Measurements from ENCODE around the gene LPP. TPM values are rescaled to one million over a fixed set of nuclear protein-coding genes. Genes with fewer than 3 reads are reported as not detected.
"Not testable (repeated sequence)": the region's sequence is repeated elsewhere in the genome, so short reads cannot be mapped to it uniquely, and the experiment has no call there.

Gene LPP
- total RNA-seq, 1 donor from 2014 or later = 11.7 TPM

DNA sequence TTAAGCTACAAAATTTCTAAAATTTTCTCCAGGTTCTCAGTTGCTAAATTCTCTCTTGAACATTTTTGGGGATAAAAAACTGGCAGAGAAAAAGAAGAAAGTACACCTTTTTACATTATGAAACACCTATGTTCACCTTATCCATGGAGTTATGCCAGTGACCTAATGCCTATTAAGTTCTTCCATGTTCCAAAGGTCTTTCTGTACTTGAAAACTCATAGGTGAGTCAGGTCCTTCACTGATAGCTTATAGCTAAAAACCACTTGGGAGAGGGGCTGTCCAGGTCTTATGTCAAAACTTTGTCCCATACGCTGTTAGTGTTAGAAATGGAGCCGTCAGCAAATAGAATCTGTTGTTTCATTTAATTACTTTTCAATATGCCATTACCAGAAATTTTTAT, 530.3 kb downstream of the LPP start:
- no peak for DNase-seq

DNA sequence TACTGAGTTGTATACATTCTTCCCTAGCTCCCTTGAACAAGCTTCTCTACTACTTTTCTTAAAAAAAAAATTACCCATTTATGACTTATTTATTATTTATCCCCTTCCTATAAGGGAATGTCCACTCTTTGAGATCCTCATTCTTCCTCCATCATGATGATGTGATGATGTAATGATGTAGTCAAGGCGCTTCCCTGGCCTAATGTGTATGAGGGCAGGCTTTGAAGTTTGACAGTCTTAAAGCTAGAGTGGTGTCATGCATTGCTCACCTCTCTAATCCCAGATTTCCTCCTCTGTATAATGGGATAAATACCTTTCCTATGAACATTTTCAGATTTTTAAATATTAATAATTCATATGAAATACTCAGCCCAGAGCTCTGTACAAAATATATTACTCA, 531.8 kb downstream of the LPP start:
- DNase-seq = no peak

DNA sequence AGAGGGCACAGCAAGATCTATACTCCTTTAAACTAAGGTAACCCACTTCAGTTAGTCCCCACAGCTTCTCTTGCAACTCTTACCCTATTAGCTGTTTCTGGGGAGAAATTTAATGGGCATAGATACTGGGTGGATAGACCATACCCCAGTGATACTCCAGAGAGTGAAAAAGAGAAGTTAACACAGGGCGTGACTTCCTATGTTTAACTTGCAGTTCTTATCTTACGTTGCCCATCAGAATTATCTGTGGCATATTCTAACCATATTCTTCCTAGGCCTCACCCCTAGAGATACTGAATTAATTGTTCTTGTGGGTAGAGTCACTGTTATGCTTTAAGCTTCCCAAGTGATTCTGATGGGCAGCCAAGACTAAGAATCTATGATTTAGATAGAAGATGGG, 532.4 kb downstream of the LPP start:
- no peak for DNase-seq

DNA sequence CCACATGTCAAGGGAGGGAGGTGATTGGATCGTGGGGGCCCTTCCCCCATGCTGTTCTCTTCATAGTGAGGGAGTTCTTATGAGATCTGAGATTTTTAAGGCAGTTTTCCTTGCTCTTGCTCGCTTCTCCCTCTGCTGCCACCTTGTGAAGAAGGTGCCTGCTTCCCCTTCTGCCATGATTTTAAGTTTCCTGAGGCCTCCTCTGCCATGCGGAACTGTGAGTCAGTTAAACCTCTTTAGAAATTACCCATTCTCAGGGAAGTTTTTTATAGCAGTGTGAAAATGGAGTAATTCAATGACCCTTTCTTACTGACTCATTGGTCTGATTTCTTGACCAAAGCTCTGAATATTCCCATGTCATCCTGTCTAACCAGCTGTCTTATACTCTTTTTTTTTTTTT, 533.4 kb downstream of the LPP start:
- no peak for DNase-seq

DNA sequence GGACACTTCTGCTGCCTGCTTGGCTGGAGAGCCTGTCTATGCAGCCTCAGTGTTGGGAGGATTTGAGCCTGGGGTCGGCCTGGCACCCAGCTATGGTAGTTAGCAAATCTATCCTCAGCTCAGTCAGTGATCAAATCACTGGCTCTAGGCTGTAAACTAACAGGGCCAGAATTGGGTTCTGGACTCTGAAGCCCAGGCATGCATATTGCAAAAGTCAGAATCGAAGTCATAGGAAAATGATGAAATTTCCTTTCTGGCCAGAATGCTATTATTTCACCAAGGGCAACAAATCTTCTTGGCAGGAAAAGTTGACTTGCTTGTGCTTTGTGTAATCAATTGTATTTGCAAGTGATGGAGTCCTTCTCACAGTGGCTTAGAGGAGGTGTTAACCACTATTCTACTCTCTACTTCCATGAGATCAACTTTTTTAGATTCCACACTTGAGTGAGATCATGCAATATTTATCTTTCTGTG, 535.2 kb downstream of the LPP start:
- no peak for DNase-seq

DNA sequence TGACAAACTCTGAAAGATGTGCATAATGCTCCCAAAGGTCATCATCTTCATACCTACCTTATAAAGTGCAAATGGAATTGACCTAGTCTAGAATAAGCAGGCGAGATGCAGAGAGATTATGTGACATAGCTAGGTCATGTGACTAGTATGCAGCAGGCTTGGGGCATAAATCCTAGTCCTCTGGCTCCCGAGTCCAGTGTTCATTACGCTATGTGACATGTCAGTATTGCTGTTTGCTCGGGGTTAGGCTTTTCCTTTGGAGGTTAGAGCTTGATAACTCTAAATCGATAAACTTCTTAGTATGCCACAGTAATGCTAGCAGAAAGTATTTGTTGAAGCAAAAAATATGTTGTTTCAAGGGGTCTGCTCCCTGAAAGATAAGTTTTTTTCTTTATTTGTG, 536.1 kb downstream of the LPP start:
- DNase-seq = no peak

DNA sequence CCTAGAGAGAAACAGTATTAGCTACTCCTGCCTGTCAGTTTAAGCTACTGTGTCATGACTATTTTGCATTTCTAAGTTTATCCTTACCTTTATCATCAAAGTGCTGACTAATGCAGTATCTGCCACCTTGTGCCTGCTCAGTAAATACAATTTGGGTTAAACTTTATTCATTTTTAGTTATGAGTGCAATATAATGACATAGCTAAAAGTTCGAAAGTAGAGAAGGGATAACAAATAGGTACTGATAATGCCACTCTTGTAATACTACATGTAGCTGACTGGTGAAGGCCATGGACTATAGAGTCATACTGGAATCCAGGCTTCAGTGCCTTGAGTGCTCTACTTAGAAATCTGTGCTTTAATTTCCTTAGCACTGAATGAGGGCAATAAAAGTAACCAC, 537.0 kb downstream of the LPP start:
- DNase-seq = no peak

DNA sequence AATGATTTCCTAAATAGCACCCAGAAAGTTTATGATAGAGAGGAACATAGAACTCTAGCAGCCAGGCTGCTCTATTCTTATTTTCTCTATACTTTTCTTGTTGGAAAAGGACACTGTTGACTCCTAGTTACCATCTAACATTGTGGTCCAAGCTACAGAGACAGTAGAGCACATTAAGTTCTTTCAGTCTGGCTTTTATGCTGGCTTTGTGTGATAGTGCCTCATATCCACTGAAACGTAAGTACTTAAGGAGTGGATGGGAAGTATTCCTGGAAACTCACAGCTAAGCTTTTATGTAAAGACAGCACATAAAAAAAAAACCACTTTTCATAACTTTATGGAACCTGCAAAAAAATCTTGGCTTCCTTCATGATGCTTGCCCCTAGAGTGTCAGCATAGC, 537.7 kb downstream of the LPP start:
- no peak for DNase-seq

DNA sequence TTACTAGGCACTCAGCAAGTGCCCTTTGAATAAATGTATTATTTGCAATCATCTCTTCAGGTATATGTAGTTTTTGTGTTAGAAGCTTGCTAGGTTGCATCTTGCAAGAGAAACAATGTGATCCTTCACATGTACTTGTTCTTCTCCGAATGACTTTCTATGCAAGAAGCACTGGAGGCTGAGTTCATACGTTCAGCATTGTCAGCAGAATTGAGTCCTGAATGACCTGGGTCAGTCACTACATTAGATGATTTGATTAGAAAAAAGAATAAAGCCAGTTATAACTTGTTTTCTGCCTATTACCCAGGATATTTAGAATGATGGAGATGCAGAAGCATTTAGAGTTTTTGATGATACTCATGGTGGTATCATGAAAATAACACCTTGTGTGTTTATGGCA, 538.7 kb downstream of the LPP start:
- DNase-seq = no peak

DNA sequence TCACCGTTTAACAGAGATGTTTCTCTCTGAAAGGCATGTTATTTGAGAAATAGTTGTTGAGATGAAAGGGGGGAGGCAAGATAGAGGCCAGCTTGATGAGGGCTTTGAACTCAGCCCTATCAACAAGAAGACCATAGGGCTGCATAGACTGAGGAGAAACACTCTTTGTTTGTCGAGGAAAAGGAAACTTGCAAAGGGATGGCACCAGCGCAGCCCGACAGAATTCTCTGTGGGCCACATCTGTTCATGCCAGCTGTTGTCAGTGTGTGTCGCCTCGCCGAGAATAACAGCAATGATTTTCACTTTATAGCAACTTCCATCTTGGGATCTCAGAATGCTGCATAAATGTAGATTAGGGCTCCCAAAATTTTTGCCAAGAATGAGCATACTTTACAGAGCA, 539.5 kb downstream of the LPP start:
- DNase-seq = no peak

DNA sequence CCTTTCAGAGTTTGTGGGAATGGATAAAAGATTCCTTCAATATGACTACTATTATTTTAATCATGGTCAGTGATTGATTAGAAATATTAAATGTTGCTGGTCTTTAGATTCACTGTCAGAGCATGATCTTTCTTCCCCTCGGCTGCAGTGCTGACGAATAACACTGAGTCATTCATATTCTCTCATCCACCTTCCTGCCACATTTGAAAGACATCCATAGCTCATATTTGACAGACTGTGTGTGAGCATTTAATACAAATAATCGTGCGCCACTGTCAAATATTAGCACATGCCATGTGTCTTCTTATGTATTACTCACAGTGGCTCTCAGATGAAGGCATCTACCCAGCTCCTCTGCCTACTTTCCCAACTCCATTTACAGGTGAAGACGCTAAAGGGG, 541.3 kb downstream of the LPP start:
- DNase-seq = no peak

DNA sequence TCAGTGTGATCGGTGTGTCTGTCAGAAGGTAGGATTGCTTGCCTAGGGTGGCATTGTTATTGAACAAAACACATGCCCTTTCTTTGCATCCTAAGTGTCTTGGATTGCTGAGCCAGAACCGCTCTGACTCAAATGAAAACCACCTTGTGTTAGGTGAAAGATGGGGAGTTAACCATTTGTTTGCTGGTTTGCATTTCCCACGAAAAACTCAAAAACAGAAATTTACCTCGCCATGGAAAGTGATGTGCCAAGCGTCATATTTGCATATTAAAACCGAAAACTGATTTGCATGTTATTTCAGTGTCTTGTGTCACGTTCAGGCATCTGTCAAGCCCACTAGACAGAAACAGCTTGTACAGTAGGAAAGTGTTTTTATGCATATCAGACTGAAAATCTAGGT, 543.2 kb downstream of the LPP start:
- no peak for DNase-seq

DNA sequence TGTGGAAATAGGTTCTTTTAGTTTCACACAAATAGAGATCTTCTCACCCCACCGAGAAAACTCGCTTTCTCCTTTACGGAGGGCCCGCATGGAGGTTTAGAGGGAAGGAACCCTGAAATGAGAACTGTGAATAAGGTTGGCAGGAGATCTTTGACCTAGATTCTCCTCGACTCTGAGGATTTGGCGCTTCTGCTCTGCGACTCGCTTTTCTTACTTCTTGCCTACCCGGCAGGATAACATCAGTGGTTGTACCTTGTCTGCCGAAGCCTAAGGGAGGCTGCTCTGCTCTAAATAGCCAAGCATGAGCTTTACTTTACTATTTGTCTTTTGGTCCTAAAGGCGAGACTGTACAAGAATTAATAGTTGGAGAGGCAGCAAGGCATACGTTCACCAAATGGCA, 544.5 kb downstream of the LPP start:
- no peak for DNase-seq

DNA sequence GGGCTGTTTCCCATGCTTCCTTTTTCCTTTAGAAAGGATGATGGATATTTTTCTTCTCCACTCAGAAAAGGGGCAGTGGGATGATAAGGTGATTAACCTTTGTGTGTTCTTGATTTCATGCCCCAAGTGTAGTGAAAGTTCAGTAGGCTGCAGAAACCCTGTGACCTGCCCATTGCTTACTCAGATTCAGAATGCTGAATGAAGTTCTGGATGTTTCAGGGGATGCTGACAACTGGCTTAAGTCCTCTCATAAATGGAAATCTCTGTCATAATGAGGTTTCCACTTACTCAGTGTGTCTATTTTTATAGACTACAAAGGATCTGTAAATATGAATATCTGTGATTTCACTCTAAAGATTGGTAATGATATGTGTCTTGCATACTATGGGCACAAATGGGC, 546.5 kb downstream of the LPP start:
- DNase-seq = no peak

DNA sequence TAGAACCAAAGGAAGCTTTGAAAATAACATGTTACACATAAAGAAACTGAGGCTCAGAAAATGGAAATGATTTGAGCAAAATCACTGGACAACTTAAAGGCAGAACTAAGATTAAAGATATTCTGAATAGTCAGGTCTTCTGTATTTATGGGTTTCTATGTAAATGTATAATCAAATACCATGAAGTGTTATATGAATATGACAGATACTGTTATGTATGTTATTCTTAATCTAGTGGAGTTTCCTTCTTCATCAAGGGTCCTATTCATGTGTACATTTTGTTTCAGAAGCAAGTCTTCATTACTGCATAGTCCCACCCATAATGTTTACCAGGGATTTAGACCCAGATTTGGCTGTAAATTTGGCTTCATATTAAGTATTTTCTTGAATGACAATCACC, 547.0 kb downstream of the LPP start:
- DNase-seq = no peak

DNA sequence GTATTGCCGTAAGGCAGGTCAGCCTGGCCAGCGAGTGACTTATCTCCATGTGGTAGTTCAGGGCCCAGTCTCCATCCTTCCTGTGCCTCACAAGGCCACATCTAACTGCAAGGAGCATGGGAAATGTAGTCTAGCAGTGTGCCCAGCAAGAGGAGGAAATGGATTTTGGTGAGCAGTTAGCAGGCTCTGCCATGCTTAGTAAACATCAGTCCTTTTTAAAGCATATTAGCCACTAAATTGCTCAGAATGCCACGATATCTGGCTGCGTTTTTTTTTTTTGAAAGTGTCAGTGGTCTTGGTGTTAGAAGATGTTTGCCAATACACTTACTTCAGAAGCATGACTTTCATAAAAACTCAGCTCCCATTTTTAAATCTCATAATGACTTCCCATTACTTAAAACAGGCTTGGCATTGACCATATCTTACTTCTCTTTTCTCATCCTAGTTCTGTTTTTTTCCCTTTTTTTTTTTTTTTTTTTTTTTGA, 547.6 kb downstream of the LPP start:
- DNase-seq = no peak

DNA sequence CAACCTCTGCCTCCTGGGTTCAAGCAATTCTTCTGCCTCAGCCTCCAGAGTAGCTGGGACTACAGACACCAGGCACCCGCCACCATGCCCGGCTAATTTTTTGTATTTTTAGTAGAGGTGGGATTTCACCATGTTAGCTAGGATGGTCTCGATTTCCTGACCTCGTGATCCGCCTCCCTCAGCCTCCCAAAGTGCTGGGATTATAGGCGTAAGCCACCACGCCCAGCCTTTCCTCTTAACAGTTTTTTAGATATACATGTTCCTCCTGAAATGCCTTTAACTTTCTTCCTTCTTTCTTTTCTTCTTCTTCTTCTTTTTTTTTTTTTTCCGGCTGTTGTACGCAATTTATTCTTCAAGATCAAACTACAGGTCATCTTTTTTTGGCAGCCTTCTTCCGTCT, 548.1 kb downstream of the LPP start:
- not testable (repeated sequence) for DNase-seq

DNA sequence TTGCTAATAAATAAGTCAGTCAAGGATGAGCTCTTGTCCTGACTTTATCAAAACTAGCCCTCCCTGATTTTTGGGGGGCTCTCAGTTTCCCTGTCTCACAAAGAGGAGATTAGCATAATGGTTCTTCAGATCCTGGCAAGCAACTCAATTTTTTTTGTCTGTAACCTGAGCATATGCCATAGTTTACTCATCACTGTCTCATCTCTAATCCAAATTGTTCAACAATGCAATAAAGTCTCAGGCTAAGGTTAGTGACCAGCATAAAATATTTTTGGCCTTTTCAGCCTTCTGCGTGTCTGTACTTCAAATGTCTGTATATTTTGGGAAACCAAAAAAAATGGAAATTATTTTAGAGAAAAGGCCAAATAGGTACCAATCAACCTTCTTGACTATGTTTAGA, 552.2 kb downstream of the LPP start:
- DNase-seq = no peak

DNA sequence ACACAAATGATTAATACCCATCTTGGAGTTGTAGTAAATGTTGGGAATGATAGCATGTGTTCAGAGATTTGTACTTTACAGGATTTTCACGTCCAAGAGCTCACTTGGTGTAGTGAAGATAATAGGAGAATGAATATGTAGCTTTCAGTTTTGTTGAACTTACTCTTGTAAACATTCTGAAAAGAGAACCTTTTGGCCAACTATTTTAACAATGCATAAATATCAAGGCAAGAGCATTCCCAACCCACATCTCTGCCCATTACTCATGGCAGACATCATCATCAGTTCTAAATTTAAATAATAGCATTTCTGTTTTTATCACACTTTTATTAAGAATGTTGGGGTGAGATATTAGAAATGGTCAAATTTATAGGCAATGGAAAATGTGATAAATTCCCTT, 552.6 kb downstream of the LPP start:
- no peak for DNase-seq

DNA sequence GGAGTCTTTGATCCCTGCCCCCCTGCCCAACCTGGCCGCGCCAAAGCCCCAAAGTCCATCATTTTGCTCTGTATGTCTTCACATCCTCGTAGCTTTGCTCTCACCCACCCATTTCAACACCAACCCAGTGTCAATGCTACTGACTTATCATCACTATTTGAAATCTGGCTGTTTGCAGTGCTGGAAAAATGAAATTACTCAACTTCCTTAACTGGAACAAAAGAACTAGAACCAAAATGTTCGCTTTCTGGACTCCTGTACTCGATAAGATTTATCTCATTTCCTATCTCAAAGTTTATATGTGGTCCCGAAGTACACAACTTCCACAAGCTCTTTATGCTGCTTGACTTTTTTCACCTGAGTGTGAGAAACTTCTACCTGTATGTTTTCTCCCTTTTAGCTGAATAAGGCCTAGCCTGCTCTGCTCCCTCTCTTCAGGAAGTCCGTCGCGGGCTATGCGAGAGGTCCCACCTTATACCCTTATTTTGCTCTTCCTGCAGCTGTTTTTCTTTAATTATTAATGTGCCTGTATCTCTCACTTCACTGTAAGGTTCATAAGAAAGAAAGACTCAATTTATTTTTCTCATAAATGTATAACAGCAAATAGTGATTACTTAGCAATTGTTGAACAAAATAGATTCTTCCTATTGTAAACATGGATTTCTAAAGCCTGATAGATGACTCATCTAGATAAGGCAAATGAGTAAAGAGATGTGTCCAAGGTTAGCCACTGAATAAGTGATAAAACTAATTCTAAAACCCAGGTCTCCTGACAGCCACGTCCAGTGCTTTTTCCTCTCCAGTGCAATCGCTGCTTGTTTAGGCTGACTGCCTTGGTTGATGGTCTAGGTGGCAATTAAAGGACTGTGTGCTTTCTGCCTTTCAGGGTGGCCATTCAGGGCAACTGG, 553.7 kb downstream of the LPP start:
- no peak for DNase-seq

DNA sequence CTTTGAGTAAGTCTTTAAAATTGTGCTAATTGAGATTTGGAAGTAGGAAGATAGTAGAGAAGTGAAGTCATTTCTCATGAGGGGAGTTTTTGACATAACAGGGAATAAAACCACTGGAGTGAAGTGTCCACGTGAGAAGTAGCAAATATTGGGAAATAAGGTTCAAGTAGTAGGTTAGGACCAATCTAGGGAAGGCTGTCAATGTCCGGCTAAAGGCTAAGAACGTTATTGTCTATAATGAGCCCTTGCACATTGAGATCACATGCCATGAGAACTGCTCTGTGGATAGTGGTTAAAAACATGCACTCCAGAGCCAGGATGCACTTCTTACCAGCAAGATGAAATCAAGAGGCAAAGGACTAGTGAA, 557.9 kb downstream of the LPP start:
- DNase-seq = no peak

DNA sequence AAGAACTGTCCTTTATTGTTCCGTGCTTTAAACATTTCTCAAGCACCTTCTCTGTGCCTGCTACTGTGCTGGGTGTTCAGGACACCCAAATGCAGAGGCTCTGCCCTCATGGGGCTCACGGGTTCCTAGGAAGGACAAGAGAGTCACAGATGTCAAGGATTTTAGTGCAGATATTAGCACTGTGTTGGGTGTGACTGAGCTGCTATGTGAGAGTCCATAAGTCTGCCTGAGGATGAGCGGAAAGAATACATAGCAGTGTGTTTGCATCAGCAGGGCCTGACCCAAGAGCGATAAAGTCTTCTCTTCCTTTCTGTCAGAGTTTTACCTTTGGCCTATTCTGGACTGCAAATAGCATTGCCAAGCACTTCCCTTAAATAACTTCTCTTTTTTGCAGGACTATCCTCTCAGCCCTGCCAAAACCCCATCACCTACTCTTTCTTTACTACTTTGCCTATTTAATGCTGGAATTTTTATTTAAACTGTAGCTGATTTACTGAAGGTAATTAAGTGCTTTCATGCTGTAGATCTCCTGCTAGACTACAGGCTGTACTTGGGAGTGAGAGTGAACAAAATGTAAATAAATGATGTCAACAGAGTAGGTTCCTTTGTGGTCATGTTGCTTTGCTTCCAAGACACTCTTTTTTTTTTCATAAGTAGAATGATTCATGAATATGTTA, 558.4 kb downstream of the LPP start:
- DNase-seq = no peak

DNA sequence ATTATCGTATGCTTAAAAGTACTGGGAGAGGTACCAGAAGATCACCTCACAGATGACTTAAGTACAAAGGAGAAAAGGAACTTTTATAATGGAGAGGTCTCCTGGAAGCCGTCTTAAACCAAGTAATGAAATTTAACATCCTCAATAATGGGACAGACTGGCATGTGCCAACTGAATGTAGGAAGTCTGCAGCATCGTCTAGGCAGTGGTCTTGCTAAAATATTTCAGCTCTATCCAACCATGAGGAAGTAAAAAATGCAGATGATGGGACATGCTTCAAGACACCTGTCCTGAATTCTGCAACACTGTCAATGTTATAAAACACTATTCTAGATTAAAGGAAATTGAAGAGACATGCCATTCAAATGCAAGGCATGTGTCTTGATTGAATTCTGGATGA, 559.0 kb downstream of the LPP start:
- DNase-seq = no peak

DNA sequence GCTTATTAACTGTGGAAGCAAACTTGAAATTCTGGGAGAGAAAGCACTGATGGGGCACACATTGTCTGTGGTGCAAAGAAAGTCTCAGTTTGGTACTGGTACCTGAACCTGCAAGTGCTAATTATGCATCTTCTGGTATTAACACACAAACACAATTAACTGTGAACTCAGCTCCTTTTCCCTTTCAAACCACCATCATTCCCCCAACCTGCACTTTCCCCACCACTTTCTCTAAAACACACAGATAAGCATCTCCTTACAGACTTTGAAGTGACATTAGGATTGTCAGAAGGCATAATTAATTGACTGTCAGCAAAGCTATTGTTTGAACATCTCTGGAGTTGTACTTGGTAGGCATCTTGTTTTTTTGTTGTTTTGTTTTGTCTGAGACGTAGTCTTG, 565.6 kb downstream of the LPP start:
- DNase-seq = no peak
